Measurements from ENCODE around the gene CLMP.

Gene CLMP

GRCh38 chr11:123100379-123101085 lies 94.5 kb downstream of the CLMP start:
- no peaks in the 10 kb centered on the region for H3F3A ChIP-seq (ENCODE audit: insufficient read depth, low read length)
- no peaks in the 10 kb centered on the region for H3K36me3 ChIP-seq (ENCODE audit: insufficient read depth, low read length)
- H3K9ac ChIP-seq (ENCODE audit: low read length) = no peak overlapping the region
- H3K27ac ChIP-seq (ENCODE audit: low read depth, low read length, poor library complexity, severe bottlenecking) = no peak overlapping the region
- TF ChIP-seq CTCF (IDR thresholded peaks at IDR 0.05; ENCODE audit: low read length) (no peak), EZH2 (IDR thresholded peaks at IDR 0.05; ENCODE audit: borderline replicate concordance, low read length) (no peak)
- no peaks in the 10 kb centered on the region for H3K9me3 ChIP-seq (ENCODE audit: low read length)
- H3K4me1 ChIP-seq (ENCODE audit: insufficient read depth, low read length, severe bottlenecking) = no peaks in the 10 kb centered on the region
- no peaks in the 10 kb centered on the region for H3K9me2 ChIP-seq (ENCODE audit: low read depth, low read length)
- no peaks in the 10 kb centered on the region for H4K20me1 ChIP-seq (ENCODE audit: insufficient read depth, low read length)
- no peaks in the 10 kb centered on the region for H3K27me3 ChIP-seq (ENCODE audit: insufficient read depth, low read length)
- no peaks in the 10 kb centered on the region for H3K79me2 ChIP-seq (ENCODE audit: insufficient read depth, low read length)
- H2AFZ ChIP-seq (ENCODE audit: low read length) = no peak overlapping the region
- no peak overlapping the region for H3K4me3 ChIP-seq (ENCODE audit: low read depth, low read length, poor library complexity, severe bottlenecking)
- no peak overlapping the region for H3K4me2 ChIP-seq (ENCODE audit: low read length)

GRCh38 chr11:123098990-123099389 lies 96.1 kb downstream of the CLMP start:
- no peaks in the 10 kb centered on the region for H3K79me2 ChIP-seq (ENCODE audit: insufficient read depth, low read length)
- H3F3A ChIP-seq (ENCODE audit: insufficient read depth, low read length) = no peaks in the 10 kb centered on the region
- no peaks in the 10 kb centered on the region for H3K9me2 ChIP-seq (ENCODE audit: low read depth, low read length)
- H4K20me1 ChIP-seq (ENCODE audit: insufficient read depth, low read length) = no peaks in the 10 kb centered on the region
- H3K9ac ChIP-seq (ENCODE audit: low read length) = no peak overlapping the region
- no peak overlapping the region for H2AFZ ChIP-seq (ENCODE audit: low read length)
- no peaks in the 10 kb centered on the region for H3K36me3 ChIP-seq (ENCODE audit: insufficient read depth, low read length)
- H3K4me2 ChIP-seq (ENCODE audit: low read length) = no peak overlapping the region
- H3K27ac ChIP-seq (ENCODE audit: low read depth, low read length, poor library complexity, severe bottlenecking) = no peak overlapping the region
- H3K4me1 ChIP-seq (ENCODE audit: insufficient read depth, low read length, severe bottlenecking) = no peaks in the 10 kb centered on the region
- no peak overlapping the region for H3K4me3 ChIP-seq (ENCODE audit: low read depth, low read length, poor library complexity, severe bottlenecking)
- TF ChIP-seq CTCF (IDR thresholded peaks at IDR 0.05; ENCODE audit: low read length) = no peak
- no peak for TF ChIP-seq EZH2 (IDR thresholded peaks at IDR 0.05; ENCODE audit: borderline replicate concordance, low read length)
- H3K27me3 ChIP-seq (ENCODE audit: insufficient read depth, low read length) = no peaks in the 10 kb centered on the region
- no peaks in the 10 kb centered on the region for H3K9me3 ChIP-seq (ENCODE audit: low read length)

GRCh38 chr11:123093739-123094138 lies 101.3 kb downstream of the CLMP start:
- H3K4me3 ChIP-seq (ENCODE audit: low read depth, low read length, poor library complexity, severe bottlenecking) = no peak overlapping the region
- H3K4me1 ChIP-seq (ENCODE audit: insufficient read depth, low read length, severe bottlenecking) = no peaks in the 10 kb centered on the region
- no peak for TF ChIP-seq EZH2 (IDR thresholded peaks at IDR 0.05; ENCODE audit: borderline replicate concordance, low read length)
- no peak for TF ChIP-seq CTCF (IDR thresholded peaks at IDR 0.05; ENCODE audit: low read length)

More at GRCh38 chr11:123093739-123094138, 101.3 kb downstream of the CLMP start:
- Histone ChIP-seq H3K27ac (ENCODE audit: low read depth, low read length, poor library complexity, severe bottlenecking) (no peak overlapping the region), H3K9ac (ENCODE audit: low read length) (no peak overlapping the region), H2AFZ (ENCODE audit: low read length) (no peak overlapping the region), H3F3A (ENCODE audit: insufficient read depth, low read length) (no peaks in the 10 kb centered on the region), H3K27me3 (ENCODE audit: insufficient read depth, low read length) (no peaks in the 10 kb centered on the region), H3K36me3 (ENCODE audit: insufficient read depth, low read length) (no peaks in the 10 kb centered on the region), H4K20me1 (ENCODE audit: insufficient read depth, low read length) (no peaks in the 10 kb centered on the region), H3K9me3 (ENCODE audit: low read length) (no peaks in the 10 kb centered on the region), H3K4me2 (ENCODE audit: low read length) (no peak overlapping the region), H3K79me2 (ENCODE audit: insufficient read depth, low read length) (no peaks in the 10 kb centered on the region), H3K9me2 (ENCODE audit: low read depth, low read length) (no peaks in the 10 kb centered on the region)
